Body of pancreas (tissue), 4 donors: Measurements from ENCODE around the gene VAV2.

Experiments used
- CTCF ChIP-seq, 7 experiments: fragments of 450-650 bp in 4 of 7; fragments of 200-600 bp in 3 of 7; sonication (generic) in 3 of 7; IDR thresholded peaks; one replicate each; pipeline ENCODE4 v1.5.1; 2016 to 2019; ENCODE audit warnings: antibody characterized with exemption in 7 of 7
- POLR2A ChIP-seq, 3 donors: fragments of 450-650 bp; IDR thresholded peaks; one replicate each; pipeline ENCODE4 v1.6.1; 2016; ENCODE audit warnings: antibody characterized with exemption in 3 of 3, mild to moderate bottlenecking in 2 of 3

DNA sequence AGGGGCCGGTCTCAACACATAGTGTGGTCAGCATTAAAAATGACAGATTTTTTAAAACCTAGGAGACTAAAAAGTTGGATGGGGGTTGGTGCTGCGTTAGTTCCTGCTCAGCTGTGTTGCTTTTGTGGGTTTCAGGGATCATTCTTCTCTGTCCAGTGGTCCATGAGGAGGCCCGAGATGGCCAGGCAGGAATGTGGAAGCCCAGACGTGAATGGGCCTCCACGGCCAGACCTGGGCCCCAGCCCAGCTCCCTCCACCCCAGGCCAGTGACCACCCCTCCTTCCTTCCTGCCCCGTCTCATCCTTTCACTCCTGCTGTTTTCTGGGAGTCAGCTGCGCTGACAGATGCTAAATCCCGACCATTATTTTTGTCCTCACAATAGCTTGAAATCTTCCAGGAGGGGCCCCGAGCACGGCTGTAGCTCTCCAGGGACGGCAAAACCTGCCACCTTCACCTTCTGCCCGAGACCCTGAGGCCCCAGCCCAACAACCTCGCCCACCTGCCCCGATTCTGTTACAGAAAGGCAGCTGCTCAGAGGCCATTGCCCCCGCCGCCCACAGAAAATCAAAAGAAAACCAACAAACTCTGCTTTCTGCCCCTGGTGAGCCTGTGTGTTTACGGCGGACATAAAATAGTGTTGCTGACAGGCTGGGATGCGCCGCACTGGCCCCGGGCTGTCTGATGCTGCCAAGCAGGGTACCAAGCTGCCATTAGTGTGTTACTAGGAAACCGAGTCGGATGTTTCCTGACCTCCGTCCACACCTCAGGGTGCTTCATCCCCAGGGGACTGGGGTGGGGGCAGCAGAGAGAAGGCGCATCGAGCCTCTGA lies 170.3 kb downstream of the VAV2 start:
- no peak for TF ChIP-seq CTCF (IDR thresholded peaks at IDR 0.05)
- TF ChIP-seq POLR2A (IDR thresholded peaks at IDR 0.05): no peak
